ENCODE data around the gene CSTF3. TPM values are rescaled to one million over a fixed set of nuclear protein-coding genes. Genes with fewer than 3 reads are reported as not detected.
"Not testable (repeated sequence)": the region's sequence is repeated elsewhere in the genome, so short reads cannot be mapped to it uniquely, and the experiment has no call there.

Gene CSTF3
- total RNA-seq, 2 donors from 2014 or later = 22.9 to 29.9 TPM

DNA sequence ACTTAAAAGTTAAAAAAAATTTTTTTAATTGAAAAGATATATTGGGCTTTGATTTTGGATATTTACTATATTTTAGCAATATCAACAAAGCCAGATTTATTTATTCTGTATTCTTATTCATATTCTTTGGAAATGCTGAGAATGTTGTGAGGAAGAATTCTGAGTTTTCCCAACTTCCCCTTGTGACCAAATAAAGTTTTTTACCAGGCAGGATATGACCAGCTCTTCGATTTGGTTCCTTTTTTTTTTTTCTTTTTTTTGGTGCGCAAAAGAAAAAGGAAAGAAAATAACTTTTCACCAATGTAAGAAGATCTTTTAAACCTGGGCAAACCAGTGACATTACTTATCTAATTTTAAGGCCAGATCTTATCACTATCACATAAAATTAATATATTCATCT, 109.0 kb downstream of the CSTF3 start:
- no peak for DNase-seq
- peaks cover 4% of the 10 kb centered on the region for H3K4me1 ChIP-seq
- H3K4me3 ChIP-seq = no peak overlapping the region
- no peaks in the 10 kb centered on the region for H3K9me3 ChIP-seq
- H3K36me3 ChIP-seq = no peaks in the 10 kb centered on the region
- intact Hi-C loops (cut with DNase I) = no loop called here
- H3K27me3 ChIP-seq = no peaks in the 10 kb centered on the region
- H3K27ac ChIP-seq = no peak overlapping the region
- TF ChIP-seq, protein P1, sequence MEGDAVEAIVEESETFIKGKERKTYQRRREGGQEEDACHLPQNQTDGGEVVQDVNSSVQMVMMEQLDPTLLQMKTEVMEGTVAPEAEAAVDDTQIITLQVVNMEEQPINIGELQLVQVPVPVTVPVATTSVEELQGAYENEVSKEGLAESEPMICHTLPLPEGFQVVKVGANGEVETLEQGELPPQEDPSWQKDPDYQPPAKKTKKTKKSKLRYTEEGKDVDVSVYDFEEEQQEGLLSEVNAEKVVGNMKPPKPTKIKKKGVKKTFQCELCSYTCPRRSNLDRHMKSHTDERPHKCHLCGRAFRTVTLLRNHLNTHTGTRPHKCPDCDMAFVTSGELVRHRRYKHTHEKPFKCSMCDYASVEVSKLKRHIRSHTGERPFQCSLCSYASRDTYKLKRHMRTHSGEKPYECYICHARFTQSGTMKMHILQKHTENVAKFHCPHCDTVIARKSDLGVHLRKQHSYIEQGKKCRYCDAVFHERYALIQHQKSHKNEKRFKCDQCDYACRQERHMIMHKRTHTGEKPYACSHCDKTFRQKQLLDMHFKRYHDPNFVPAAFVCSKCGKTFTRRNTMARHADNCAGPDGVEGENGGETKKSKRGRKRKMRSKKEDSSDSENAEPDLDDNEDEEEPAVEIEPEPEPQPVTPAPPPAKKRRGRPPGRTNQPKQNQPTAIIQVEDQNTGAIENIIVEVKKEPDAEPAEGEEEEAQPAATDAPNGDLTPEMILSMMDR (IDR thresholded peaks at IDR 0.05) = no peak
- H3K9ac ChIP-seq (ENCODE audit: low read depth in 2 of 2, low read length in 2 of 2) = no peak overlapping the region

GRCh38 chr11:33049565-33050408, 111.5 kb downstream of the CSTF3 start:
- H3K4me3 ChIP-seq; intact Hi-C loops (cut with DNase I); H3K4me1 ChIP-seq; H3K36me3 ChIP-seq; H3K9ac ChIP-seq (ENCODE audit: low read depth in 2 of 2, low read length in 2 of 2); DNase-seq; H3K27me3 ChIP-seq; H3K9me3 ChIP-seq: not testable (repeated sequence)
- peak overlapping the region; percentile 63 for H3K27ac ChIP-seq

- H3K27ac ChIP-seq; H3K4me1 ChIP-seq; DNase-seq; H3K4me3 ChIP-seq; H3K36me3 ChIP-seq; H3K27me3 ChIP-seq; H3K9me3 ChIP-seq; intact Hi-C loops (cut with DNase I); H3K9ac ChIP-seq (ENCODE audit: low read depth in 2 of 2, low read length in 2 of 2): not testable (repeated sequence)
These were observed 112.6 kb downstream of the CSTF3 start for GRCh38 chr11:33048701-33049100.

DNA sequence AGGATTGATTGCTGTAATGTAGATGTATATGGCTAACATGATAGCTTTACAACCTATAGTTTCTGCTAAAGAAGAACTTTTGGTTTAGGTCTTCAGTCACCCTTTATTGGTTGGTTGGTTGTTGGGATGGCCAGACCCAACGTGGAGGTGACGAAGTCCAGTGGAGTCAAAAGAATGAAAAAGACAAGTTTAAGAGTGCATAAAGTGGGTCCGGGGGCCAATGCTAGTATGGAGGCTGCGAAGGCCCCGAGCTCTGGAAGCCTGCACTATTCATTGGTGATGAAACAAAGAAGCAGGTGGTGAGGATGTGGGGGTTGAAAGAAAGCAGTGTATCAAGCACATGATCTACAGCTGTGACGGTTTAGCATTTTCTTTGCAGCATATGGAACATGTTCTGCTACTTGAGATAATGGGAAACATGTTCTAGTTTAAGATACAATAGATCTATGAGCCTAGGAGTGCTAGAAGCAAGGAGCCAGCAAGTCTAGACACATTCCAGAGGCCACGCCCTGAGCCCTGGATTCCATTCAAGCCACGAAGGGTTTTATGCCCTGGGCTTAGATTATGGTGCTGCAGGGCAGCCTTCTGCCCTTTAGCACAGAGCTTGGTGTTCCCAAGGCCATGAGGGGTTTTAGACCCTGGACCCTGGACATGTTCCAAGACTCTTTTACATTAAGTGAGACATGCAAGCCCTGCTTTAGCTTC, 115.6 kb downstream of the CSTF3 start:
- intact Hi-C loops (cut with DNase I) = no loop called here
- Histone ChIP-seq H3K4me3 (no peak overlapping the region), H3K9ac (ENCODE audit: low read depth in 2 of 2, low read length in 2 of 2) (no peak overlapping the region), H3K9me3 (no peaks in the 10 kb centered on the region), H3K4me1 (peaks cover 8% of the 10 kb centered on the region), H3K27me3 (no peaks in the 10 kb centered on the region), H3K36me3 (peaks cover 10% of the 10 kb centered on the region), H3K27ac (no peak overlapping the region)
- DNase-seq = peak; percentile 80
- TF ChIP-seq, protein P1 (IDR thresholded peaks at IDR 0.05) = no peak

DNA sequence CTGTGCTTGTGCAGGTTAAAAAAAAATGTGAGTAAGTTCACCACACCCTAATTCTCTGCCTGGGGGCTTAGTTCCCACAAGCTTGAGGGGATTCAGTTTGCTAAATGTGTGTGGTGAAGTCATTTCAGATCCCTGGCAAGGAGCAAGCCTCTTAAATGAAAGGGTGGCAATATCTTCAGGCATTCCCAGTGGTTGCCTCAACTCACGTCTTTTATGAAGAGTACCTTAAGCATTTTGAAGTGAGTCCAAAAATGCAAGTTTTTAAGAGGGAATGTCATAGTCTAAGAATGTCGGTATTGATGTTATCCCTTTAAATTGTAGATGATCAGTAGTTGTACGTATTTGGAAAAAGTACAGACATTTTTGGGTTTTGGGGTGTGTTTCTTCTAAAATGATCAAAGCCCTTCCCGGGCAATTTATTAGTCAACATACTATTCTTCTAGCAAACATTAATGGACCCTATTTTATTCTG, 117.0 kb downstream of the CSTF3 start:
- intact Hi-C loops (cut with DNase I) = no loop called here
- peaks cover 8% of the 10 kb centered on the region for H3K4me1 ChIP-seq
- no peak overlapping the region for H3K9ac ChIP-seq (ENCODE audit: low read depth in 2 of 2, low read length in 2 of 2)

GRCh38 chr11:33043221-33043830, 118.0 kb downstream of the CSTF3 start:
- Histone ChIP-seq H3K27me3 (no peaks in the 10 kb centered on the region), H3K9ac (ENCODE audit: low read depth in 2 of 2, low read length in 2 of 2) (no peak overlapping the region), H3K27ac (no peak overlapping the region), H3K36me3 (peaks cover 10% of the 10 kb centered on the region), H3K9me3 (no peaks in the 10 kb centered on the region), H3K4me1 (peaks cover 8% of the 10 kb centered on the region), H3K4me3 (no peak overlapping the region)
- TF ChIP-seq, protein P1 (IDR thresholded peaks at IDR 0.05) = no peak
- DNase-seq = no peak
- intact Hi-C loops (cut with DNase I) = no loop called here

More for the DNA sequence above, 117.0 kb downstream of the CSTF3 start:
- H3K9me3 ChIP-seq = no peaks in the 10 kb centered on the region
- H3K4me3 ChIP-seq = no peak overlapping the region
- no peaks in the 10 kb centered on the region for H3K27me3 ChIP-seq
- H3K27ac ChIP-seq = no peak overlapping the region
- peaks cover 10% of the 10 kb centered on the region for H3K36me3 ChIP-seq
- TF ChIP-seq, protein P1 (IDR thresholded peaks at IDR 0.05) = no peak
- no peak for DNase-seq
